Chondrocyte (in vitro differentiated cells): ENCODE measurements around the gene TJP2. TPM values are rescaled to one million over a fixed set of nuclear protein-coding genes. Genes with fewer than 3 reads are reported as not detected.
A peak's percentile ranks its signal among the peaks of the same experiment; 100 is the strongest.

Experiments used
- DNase-seq: peaks from one replicate; pipeline ENCODE4 v3.0.0; 2021; ENCODE audit warnings: mixed read lengths, low spot score
- H3K27ac Mint-ChIP-seq: one replicate; pipeline ENCODE4 v1.8.0; 2021; ENCODE audit warnings: mild to moderate bottlenecking, moderate library complexity, mixed read lengths; ENCODE audit not compliant: unreplicated experiment
- H3K27me3 Mint-ChIP-seq: 2 replicates; pipeline ENCODE4 v1.8.0; 2021; ENCODE audit warnings: low read depth, mixed read lengths
- H3K36me3 Mint-ChIP-seq: 2 replicates; pipeline ENCODE4 v1.8.0; 2021; ENCODE audit warnings: low read depth, mixed read lengths
- H3K4me1 Mint-ChIP-seq: 2 replicates; pipeline ENCODE4 v1.8.0; 2021; ENCODE audit warnings: low read depth, mild to moderate bottlenecking, mixed read lengths
- H3K4me3 Mint-ChIP-seq: one replicate; pipeline ENCODE4 v1.8.0; 2021; ENCODE audit warnings: mild to moderate bottlenecking, moderate library complexity, mixed read lengths; ENCODE audit not compliant: unreplicated experiment
- H3K9me3 Mint-ChIP-seq: 2 replicates; pipeline ENCODE4 v1.8.0; 2021; ENCODE audit warnings: low read depth, mixed read lengths
- total RNA-seq: library from RNA; stranded (reverse); gene quantifications from 3 replicates; pipeline ENCODE4 v1.2.1, GENCODE V29; 2021
- TF ChIP-seq, protein P1 (sequence below): fragments of 200-600 bp; sonication (generic); IDR thresholded peaks from 2 replicates; pipeline ENCODE4 v1.5.0; 2021; ENCODE audit warnings: antibody characterized with exemption, mild to moderate bottlenecking, moderate library complexity

The TJP2 gene
- total RNA-seq, 1 donor from 2014 or later = 50.6 TPM

DNA sequence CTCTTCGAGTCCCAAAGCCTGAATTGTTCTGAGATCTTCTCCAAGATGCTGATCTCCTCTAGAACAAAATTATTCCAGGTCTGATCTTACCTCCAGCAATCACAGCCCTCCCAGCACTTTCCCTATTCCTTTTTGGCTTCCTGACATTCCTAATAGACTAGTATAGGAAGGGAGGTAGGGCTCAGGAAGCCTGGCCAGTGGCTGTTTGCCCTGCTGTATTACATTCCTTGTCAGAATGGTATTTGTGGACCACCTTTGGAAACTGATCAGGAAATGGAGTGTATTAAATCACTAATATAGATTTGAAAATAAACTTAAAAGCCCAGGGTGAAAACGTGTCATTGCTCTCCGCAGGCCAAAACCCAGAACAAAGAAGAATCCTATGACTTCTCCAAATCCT, 76.6 kb downstream of the TJP2 start:
- TF ChIP-seq, protein P1, sequence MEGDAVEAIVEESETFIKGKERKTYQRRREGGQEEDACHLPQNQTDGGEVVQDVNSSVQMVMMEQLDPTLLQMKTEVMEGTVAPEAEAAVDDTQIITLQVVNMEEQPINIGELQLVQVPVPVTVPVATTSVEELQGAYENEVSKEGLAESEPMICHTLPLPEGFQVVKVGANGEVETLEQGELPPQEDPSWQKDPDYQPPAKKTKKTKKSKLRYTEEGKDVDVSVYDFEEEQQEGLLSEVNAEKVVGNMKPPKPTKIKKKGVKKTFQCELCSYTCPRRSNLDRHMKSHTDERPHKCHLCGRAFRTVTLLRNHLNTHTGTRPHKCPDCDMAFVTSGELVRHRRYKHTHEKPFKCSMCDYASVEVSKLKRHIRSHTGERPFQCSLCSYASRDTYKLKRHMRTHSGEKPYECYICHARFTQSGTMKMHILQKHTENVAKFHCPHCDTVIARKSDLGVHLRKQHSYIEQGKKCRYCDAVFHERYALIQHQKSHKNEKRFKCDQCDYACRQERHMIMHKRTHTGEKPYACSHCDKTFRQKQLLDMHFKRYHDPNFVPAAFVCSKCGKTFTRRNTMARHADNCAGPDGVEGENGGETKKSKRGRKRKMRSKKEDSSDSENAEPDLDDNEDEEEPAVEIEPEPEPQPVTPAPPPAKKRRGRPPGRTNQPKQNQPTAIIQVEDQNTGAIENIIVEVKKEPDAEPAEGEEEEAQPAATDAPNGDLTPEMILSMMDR = no peak
- no peaks in the 10 kb centered on the region for H3K9me3 Mint-ChIP-seq
- peaks cover 41% of the 10 kb centered on the region for H3K36me3 Mint-ChIP-seq
- H3K27ac Mint-ChIP-seq = no peak overlapping the region
- no peaks in the 10 kb centered on the region for H3K27me3 Mint-ChIP-seq
- no peak overlapping the region for H3K4me3 Mint-ChIP-seq
- no peak for DNase-seq
- peaks cover 13% of the 10 kb centered on the region for H3K4me1 Mint-ChIP-seq

DNA sequence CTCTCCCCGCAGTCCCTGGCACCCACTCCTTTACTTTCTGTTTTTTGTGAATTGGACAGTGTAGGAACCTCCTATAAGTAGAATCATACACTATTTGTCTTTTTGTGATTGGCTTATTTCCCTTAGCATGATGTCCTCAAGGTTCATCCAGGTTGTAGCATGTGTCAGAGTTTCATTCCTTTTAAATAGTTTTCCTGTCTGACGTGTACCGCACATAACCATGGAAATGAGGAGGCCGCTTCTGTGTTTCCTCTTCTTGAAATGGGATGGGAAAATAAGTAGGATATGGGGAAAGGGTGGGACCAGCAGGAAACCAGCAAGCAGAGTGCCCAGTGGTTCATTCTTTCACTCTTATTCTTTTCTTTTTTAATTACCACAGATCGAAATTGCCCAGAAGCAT, 78.4 kb downstream of the TJP2 start:
- H3K36me3 Mint-ChIP-seq = peaks cover 37% of the 10 kb centered on the region
- no peak overlapping the region for H3K27ac Mint-ChIP-seq

DNA sequence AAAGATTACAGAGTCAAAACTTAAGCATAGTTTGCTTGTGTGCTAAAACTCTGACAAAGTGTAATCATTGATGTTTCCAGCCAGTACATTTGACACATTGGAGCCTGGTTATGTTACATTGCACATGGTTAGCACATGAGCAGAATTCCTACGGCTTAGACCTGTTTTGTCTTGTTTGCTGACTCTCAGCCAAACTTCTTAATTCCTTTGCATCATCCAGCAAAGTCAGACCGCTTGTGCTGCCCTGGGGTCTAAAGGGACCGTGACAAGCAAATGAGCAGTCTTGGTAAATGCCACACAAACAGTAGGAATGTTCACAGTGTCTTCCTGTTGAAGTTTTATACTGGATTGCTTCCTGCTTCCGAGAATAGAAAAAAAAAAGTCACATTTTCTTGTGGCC, 79.0 kb downstream of the TJP2 start:
- no peak for DNase-seq
- TF ChIP-seq, protein P1 = no peak

More for the DNA sequence above, 78.4 kb downstream of the TJP2 start:
- no peaks in the 10 kb centered on the region for H3K9me3 Mint-ChIP-seq
- peaks cover 13% of the 10 kb centered on the region for H3K4me1 Mint-ChIP-seq
- H3K4me3 Mint-ChIP-seq = no peak overlapping the region
- no peaks in the 10 kb centered on the region for H3K27me3 Mint-ChIP-seq
- DNase-seq = no peak
- TF ChIP-seq, protein P1 = no peak

DNA sequence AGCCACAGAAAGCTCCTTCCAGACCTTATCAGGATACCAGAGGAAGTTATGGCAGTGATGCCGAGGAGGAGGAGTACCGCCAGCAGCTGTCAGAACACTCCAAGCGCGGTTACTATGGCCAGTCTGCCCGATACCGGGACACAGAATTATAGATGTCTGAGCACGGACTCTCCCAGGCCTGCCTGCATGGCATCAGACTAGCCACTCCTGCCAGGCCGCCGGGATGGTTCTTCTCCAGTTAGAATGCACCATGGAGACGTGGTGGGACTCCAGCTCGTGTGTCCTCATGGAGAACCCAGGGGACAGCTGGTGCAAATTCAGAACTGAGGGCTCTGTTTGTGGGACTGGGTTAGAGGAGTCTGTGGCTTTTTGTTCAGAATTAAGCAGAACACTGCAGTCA, 80.1 kb downstream of the TJP2 start:
- Mint-ChIP-seq H3K36me3 (peaks cover 29% of the 10 kb centered on the region), H3K4me1 (peaks cover 13% of the 10 kb centered on the region), H3K4me3 (no peak overlapping the region), H3K27me3 (no peaks in the 10 kb centered on the region), H3K27ac (no peak overlapping the region), H3K9me3 (no peaks in the 10 kb centered on the region)
- TF ChIP-seq, protein P1 = no peak
- no peak for DNase-seq

More for the DNA sequence above, 79.0 kb downstream of the TJP2 start:
- peak overlapping the region; percentile 68 for H3K27ac Mint-ChIP-seq
- no peaks in the 10 kb centered on the region for H3K9me3 Mint-ChIP-seq
- H3K27me3 Mint-ChIP-seq = no peaks in the 10 kb centered on the region
- peaks cover 13% of the 10 kb centered on the region for H3K4me1 Mint-ChIP-seq
- H3K36me3 Mint-ChIP-seq = peaks cover 31% of the 10 kb centered on the region
- H3K4me3 Mint-ChIP-seq = no peak overlapping the region

DNA sequence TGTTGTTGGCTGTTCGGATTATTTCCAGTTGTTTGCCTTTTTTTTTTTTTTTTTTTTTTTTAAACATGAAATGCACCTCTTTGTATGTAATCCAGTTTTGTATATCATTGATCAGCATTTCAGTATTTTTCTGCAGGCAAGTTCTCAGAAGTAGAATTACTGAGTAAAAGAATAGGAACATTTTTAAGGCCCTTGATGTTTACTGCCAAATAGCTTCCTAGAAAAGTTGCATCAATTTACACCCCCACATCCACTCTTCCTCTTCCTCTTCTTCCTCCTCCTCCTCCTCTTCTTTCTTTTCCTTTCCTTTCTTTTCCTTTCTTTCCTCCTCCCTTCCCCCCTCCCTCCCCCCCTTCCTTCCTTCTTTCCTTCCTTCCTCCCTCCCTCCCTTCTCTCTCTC, 81.5 kb downstream of the TJP2 start:
- Mint-ChIP-seq H3K27me3 (no peaks in the 10 kb centered on the region), H3K27ac (no peak overlapping the region), H3K9me3 (no peaks in the 10 kb centered on the region), H3K4me3 (no peak overlapping the region), H3K4me1 (peaks cover 13% of the 10 kb centered on the region), H3K36me3 (peaks cover 26% of the 10 kb centered on the region)
- TF ChIP-seq, protein P1 = no peak
- DNase-seq = no peak
